HepG2 (cell line): ENCODE measurements around the gene GDF9. TPM values are rescaled to one million over a fixed set of nuclear protein-coding genes. Genes with fewer than 3 reads are reported as not detected.

Experiments used
- ATAC-seq: fragments of 200-7000 bp; cut with Tn5 transposase; 3 replicates; pipeline ENCODE4 v1.9.1; 2020; ENCODE audit warnings: mild to moderate bottlenecking, moderate library complexity
- BruUV-seq: library from RNA; stranded (reverse); fragments of 400-500 nt; replicated peaks from 2 replicates; lab custom pipeline; 2021; lab: Mats Ljungman, UMichigan
- CTCF ChIA-PET: fragments of 300-600 bp; formaldehyde crosslinking; extraction: SDS; loops from one replicate; lab custom pipeline; 2021; ENCODE audit warnings: low total read pairs, inconsistent platforms, low intra/inter-chr PET ratio; lab: Yijun Ruan, JAX
- POLR2A ChIA-PET: fragments of 350-600 bp; sonication (Branson Sonifier 250); formaldehyde crosslinking; loops from one replicate; lab custom pipeline; 2020; ENCODE audit warnings: antibody characterized with exemption, inconsistent platforms; lab: Yijun Ruan, JAX
- DNase-seq: peaks from one replicate; pipeline ENCODE4 v3.0.0-alpha.2; 2015; ENCODE audit warnings: low spot score
- FAIRE-seq: peaks from 3 replicates; lab custom pipeline; 2011; peaks lifted over from hg19 to GRCh38; lab: Jason Lieb, UNC
- H2AFZ ChIP-seq: one replicate; pipeline ENCODE4 v1.6.1; 2011; ENCODE audit warnings: low read length, inconsistent platforms
- H3K27ac ChIP-seq: fragments of 300-600 bp; 3 replicates; pipeline ENCODE4 v1.8.0; 2011; ENCODE audit warnings: mixed run types, mild to moderate bottlenecking, mixed read lengths, low read length, inconsistent platforms; ENCODE audit not compliant: insufficient read depth; ENCODE audit errors: extremely low read length
- H3K27me3 ChIP-seq, 2 experiments: fragments of 200-600 bp in 1 of 2; 2 replicates in 1 of 2; 3 replicates in 1 of 2; pipeline versions ENCODE4 v1.6.0 to v1.8.0; 2011; ENCODE audit warnings: low read length in 2 of 2, mild to moderate bottlenecking in 2 of 2, moderate library complexity in 2 of 2, inconsistent platforms in 1 of 2; ENCODE audit not compliant: insufficient read depth in 2 of 2, control insufficient read depth in 1 of 2
- H3K36me3 ChIP-seq, 2 experiments: fragments of 200-600 bp in 1 of 2; replicated peaks in 1 of 2; 2 replicates in 1 of 2; 3 replicates in 1 of 2; pipeline versions ENCODE4 v1.5.1 to v1.8.0; 2011; ENCODE audit warnings: low read length in 2 of 2, inconsistent platforms in 1 of 2; ENCODE audit not compliant: insufficient read depth in 2 of 2, control insufficient read depth in 1 of 2
- H3K4me1 ChIP-seq: 2 replicates; pipeline ENCODE4 v1.5.1; 2012; ENCODE audit warnings: low read length, inconsistent platforms; ENCODE audit not compliant: insufficient read depth
- H3K4me2 ChIP-seq: 2 replicates; pipeline ENCODE4 v1.6.0; 2011; ENCODE audit warnings: low read depth, low read length, inconsistent platforms
- H3K4me3 ChIP-seq, 3 experiments: fragments of 200-600 bp in 1 of 3; sonication (generic), shearing (Covaris generic) in 1 of 3; replicated peaks in 1 of 3; 2 replicates each; pipeline ENCODE4 v1.5.1; 2011 to 2016; ENCODE audit warnings: low read length in 3 of 3, inconsistent platforms in 2 of 3, low read depth in 2 of 3, mild to moderate bottlenecking in 2 of 3, control low read depth in 1 of 3, mixed read lengths in 1 of 3; ENCODE audit not compliant: insufficient read depth in 1 of 3
- H3K79me2 ChIP-seq: one replicate; pipeline ENCODE4 v1.6.1; 2011; ENCODE audit warnings: low read length, inconsistent platforms; ENCODE audit not compliant: insufficient read depth
- H3K9ac ChIP-seq: 2 replicates; pipeline ENCODE4 v1.6.0; 2011; ENCODE audit warnings: mild to moderate bottlenecking, low read depth, low read length, inconsistent platforms; ENCODE audit not compliant: insufficient read depth
- H3K9me3 ChIP-seq: 2 replicates; pipeline ENCODE4 v1.5.1; 2012; ENCODE audit warnings: mild to moderate bottlenecking, low read length
- H4K20me1 ChIP-seq: 2 replicates; pipeline ENCODE4 v1.6.0; 2011; ENCODE audit warnings: inconsistent platforms, mild to moderate bottlenecking, low read length, moderate library complexity; ENCODE audit not compliant: insufficient read depth
- GABPA ChIP-seq, 2 experiments: IDR thresholded peaks; 2 replicates each; pipeline ENCODE4 v1.6.1; 2011 to 2016; ENCODE audit warnings: low read depth in 2 of 2, low read length in 1 of 2, missing biosample characterization in 1 of 2, missing genetic modification characterization in 1 of 2
- GATA4 ChIP-seq: sonication (generic); IDR thresholded peaks from 2 replicates; pipeline ENCODE4 v1.6.1; 2016; ENCODE audit warnings: antibody characterized with exemption, low read depth, borderline replicate concordance
- PHF20 ChIP-seq: sonication (generic); formaldehyde crosslinking; IDR thresholded peaks from 2 replicates; pipeline ENCODE4 v1.5.0; 2020; ENCODE audit warnings: mild to moderate bottlenecking, missing genetic modification reagents
- POLR2AphosphoS2 ChIP-seq: IDR thresholded peaks from 2 replicates; pipeline ENCODE4 v1.6.1; 2011; ENCODE audit warnings: low read depth, low read length, improper control_type of control experiment
- RARA ChIP-seq: IDR thresholded peaks from 2 replicates; pipeline ENCODE4 v1.6.1; 2016; ENCODE audit warnings: missing genetic modification reagents, missing compliant biosample characterization
- SALL1 ChIP-seq: sonication (generic); formaldehyde crosslinking; IDR thresholded peaks from 2 replicates; pipeline ENCODE4 v1.8.0; 2022; ENCODE audit warnings: mild to moderate bottlenecking, missing genetic modification reagents
- TBL1XR1 ChIP-seq: fragments of 150-350 bp; IDR thresholded peaks from 2 replicates; pipeline ENCODE4 v1.6.1; 2014; ENCODE audit warnings: borderline replicate concordance, low read length; ENCODE audit not compliant: partially characterized antibody
- ZNF883 ChIP-seq: sonication (generic); formaldehyde crosslinking; IDR thresholded peaks from 2 replicates; pipeline ENCODE4 v1.5.1; 2020; ENCODE audit warnings: mild to moderate bottlenecking, missing genetic modification reagents; ENCODE audit errors: not compliant biosample characterization
- WGBS: methylation state at CpG from one replicate; pipeline ENCODE4 v1.1.6; 2017; ENCODE audit warnings: low lambda C conversion rate; 5-methylcytosine and 5-hydroxymethylcytosine counted together
- in situ Hi-C: cut with HindIII; loops from 2 replicates; pipeline ENCODE4 v1.10.0; 2017; ENCODE audit warnings: low pct_unique_long_range_greater_than_20kb; ENCODE audit not compliant: extremely low pct_ligation_motif_present
- intact Hi-C: fragments of 100-400 bp; cut with micrococcal nuclease; formaldehyde crosslinking; loops from one replicate; pipeline ENCODE4 v1.10.0; 2022; ENCODE audit not compliant: unreplicated experiment
- polyA plus RNA-seq, 8 experiments: library from polyadenylated mRNA; depleted of rRNA in 3 of 8; stranded (reverse) in 7 of 8; unstranded in 1 of 8; fragments of >200 nt; fragmentation: Illumina TruSeq in 4 of 8; extraction: Trizol in 4 of 8; gene quantifications; 2 replicates each; pipeline versions ENCODE4 v1.2.1 to v1.2.3, GENCODE V29; 2011 to 2016; ENCODE audit warnings: low read depth in 4 of 8, missing spikeins in 1 of 8, mixed read lengths in 1 of 8; ENCODE audit not compliant: insufficient read depth in 1 of 8
- total RNA-seq, 5 experiments: library from RNA; depleted of rRNA; stranded (reverse); fragments of >200 nt; fragmentation: Illumina TruSeq; extraction: Trizol; gene quantifications; 2 replicates each; pipeline ENCODE4 v1.2.3, GENCODE V29; 2016; ENCODE audit warnings: low read depth in 1 of 5
- TF ChIP-seq, protein P1 (sequence below): IDR thresholded peaks from 2 replicates; pipeline ENCODE4 v1.6.1; 2016; ENCODE audit warnings: mild to moderate bottlenecking
- TF ChIP-seq, protein P2 (sequence below): sonication (generic); formaldehyde crosslinking; conservative IDR thresholded peaks from 2 replicates; pipeline ENCODE4 v1.5.0; 2020; ENCODE audit warnings: missing genetic modification reagents
- TF ChIP-seq, protein P3 (sequence below): sonication (generic); formaldehyde crosslinking; IDR thresholded peaks from 2 replicates; pipeline ENCODE4 v1.4.0; 2020; ENCODE audit warnings: missing genetic modification reagents
- TF ChIP-seq, protein P4 (sequence below): sonication (generic); formaldehyde crosslinking; IDR thresholded peaks from 2 replicates; pipeline ENCODE4 v1.9.0; 2021; ENCODE audit warnings: mild to moderate bottlenecking, missing genetic modification reagents

GDF9 gene
- total and polyA plus RNA-seq, 2 of the 13 experiments (the other 11 are each of a cell fraction or from before 2014, with no cell fraction given) = 0.33 to 0.38 TPM

DNA sequence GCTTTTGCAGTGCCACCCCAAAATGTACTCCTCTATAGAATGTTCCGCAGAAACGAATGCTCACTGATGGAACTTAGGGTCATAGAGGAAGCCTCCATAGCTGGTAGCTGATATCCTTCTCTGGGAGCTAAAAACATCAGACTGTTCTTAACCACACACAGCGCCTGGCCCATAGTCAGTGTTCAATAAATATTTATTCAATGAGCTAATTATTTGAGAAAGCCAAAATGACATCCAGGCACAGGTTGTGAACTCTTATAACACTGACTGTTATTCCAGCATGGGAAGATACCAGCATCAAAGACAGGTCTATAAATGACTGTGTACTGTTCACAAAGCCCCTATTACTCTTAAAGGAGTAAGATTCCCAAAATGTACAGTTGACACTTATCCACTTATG, 12.9 kb downstream of the GDF9 start (continued):
- TF ChIP-seq ZNF883 (no peak), RARA (peak; percentile 46; the same call in 1 of the 2 replicates), GABPA (IDR thresholded peaks at IDR 0.05; ENCODE audit: low read depth, low read length) (no peak), GABPA (CRISPR knock-in tag; IDR thresholded peaks at IDR 0.05; ENCODE audit: low read depth) (no peak)
- TF ChIP-seq, protein P1, sequence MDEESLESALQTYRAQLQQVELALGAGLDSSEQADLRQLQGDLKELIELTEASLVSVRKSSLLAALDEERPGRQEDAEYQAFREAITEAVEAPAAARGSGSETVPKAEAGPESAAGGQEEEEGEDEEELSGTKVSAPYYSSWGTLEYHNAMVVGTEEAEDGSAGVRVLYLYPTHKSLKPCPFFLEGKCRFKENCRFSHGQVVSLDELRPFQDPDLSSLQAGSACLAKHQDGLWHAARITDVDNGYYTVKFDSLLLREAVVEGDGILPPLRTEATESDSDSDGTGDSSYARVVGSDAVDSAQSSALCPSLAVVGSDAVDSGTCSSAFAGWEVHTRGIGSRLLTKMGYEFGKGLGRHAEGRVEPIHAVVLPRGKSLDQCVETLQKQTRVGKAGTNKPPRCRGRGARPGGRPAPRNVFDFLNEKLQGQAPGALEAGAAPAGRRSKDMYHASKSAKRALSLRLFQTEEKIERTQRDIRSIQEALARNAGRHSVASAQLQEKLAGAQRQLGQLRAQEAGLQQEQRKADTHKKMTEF = no peak
- TF ChIP-seq, protein P2, sequence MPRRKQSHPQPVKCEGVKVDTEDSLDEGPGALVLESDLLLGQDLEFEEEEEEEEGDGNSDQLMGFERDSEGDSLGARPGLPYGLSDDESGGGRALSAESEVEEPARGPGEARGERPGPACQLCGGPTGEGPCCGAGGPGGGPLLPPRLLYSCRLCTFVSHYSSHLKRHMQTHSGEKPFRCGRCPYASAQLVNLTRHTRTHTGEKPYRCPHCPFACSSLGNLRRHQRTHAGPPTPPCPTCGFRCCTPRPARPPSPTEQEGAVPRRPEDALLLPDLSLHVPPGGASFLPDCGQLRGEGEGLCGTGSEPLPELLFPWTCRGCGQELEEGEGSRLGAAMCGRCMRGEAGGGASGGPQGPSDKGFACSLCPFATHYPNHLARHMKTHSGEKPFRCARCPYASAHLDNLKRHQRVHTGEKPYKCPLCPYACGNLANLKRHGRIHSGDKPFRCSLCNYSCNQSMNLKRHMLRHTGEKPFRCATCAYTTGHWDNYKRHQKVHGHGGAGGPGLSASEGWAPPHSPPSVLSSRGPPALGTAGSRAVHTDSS (CRISPR knock-in tag) = no peak

DNA sequence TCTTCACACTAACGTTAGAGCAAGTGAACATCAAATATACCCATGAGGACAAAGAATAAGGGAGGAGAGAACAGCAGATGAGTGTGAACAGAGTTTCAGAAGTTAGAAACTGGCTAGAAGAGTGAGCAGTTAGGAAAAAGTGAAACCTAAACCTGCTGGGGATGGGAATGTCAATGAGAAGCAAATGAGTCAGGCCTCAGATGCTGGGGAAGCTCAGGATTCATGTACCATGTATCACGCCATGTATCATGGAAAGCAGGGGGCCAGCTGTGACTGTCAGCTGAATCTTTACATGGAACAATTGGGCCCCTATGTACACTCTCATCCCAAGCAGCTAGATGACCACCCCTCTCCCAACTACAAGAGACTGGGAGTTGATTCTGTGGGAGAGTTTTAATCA, 16.2 kb downstream of the GDF9 start:
- no peak for DNase-seq
- intact Hi-C loops (no loop called here), in situ Hi-C loops (no loop called here)
- H3K27ac ChIP-seq = peak overlapping the region; percentile 59
- no peak overlapping the region for H3K9ac ChIP-seq
- peaks cover 75% of the 10 kb centered on the region for H3K4me1 ChIP-seq
- 63% methylated on average over 2 of the region's 2 CpGs for WGBS
- POLR2A ChIA-PET = interaction anchor here (1.2 to 2.6 kb wide), 6 partner anchors 10 to 43 kb away, joined by 3 to 15 read pairs (median 4); partner anchors contain the start of gene SHROOM1
- no peak for FAIRE-seq
- BruUV-seq = no TSS peak
- H4K20me1 ChIP-seq = no peaks in the 10 kb centered on the region
- H3K4me2 ChIP-seq = peak overlapping the region; percentile 31; the same call in 1 of the 2 replicates
- peak overlapping the region; percentile 75 for H2AFZ ChIP-seq
- no peaks in the 10 kb centered on the region for H3K27me3 ChIP-seq
- no peaks in the 10 kb centered on the region for H3K36me3 ChIP-seq
- H3K4me3 ChIP-seq = no peak overlapping the region
- no peak; the same call in 2 of the 3 replicates for ATAC-seq
- no peaks in the 10 kb centered on the region for H3K79me2 ChIP-seq
- H3K9me3 ChIP-seq = no peaks in the 10 kb centered on the region
- CTCF ChIA-PET = no interaction called here
- TF ChIP-seq, protein P3, sequence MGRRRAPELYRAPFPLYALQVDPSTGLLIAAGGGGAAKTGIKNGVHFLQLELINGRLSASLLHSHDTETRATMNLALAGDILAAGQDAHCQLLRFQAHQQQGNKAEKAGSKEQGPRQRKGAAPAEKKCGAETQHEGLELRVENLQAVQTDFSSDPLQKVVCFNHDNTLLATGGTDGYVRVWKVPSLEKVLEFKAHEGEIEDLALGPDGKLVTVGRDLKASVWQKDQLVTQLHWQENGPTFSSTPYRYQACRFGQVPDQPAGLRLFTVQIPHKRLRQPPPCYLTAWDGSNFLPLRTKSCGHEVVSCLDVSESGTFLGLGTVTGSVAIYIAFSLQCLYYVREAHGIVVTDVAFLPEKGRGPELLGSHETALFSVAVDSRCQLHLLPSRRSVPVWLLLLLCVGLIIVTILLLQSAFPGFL (CRISPR knock-in tag) = no peak
- no peak for TF ChIP-seq PHF20 (CRISPR knock-in tag)
- no peak for TF ChIP-seq POLR2AphosphoS2
- TF ChIP-seq SALL1 (CRISPR knock-in tag) = no peak
- no peak for TF ChIP-seq TBL1XR1
- TF ChIP-seq, protein P4, sequence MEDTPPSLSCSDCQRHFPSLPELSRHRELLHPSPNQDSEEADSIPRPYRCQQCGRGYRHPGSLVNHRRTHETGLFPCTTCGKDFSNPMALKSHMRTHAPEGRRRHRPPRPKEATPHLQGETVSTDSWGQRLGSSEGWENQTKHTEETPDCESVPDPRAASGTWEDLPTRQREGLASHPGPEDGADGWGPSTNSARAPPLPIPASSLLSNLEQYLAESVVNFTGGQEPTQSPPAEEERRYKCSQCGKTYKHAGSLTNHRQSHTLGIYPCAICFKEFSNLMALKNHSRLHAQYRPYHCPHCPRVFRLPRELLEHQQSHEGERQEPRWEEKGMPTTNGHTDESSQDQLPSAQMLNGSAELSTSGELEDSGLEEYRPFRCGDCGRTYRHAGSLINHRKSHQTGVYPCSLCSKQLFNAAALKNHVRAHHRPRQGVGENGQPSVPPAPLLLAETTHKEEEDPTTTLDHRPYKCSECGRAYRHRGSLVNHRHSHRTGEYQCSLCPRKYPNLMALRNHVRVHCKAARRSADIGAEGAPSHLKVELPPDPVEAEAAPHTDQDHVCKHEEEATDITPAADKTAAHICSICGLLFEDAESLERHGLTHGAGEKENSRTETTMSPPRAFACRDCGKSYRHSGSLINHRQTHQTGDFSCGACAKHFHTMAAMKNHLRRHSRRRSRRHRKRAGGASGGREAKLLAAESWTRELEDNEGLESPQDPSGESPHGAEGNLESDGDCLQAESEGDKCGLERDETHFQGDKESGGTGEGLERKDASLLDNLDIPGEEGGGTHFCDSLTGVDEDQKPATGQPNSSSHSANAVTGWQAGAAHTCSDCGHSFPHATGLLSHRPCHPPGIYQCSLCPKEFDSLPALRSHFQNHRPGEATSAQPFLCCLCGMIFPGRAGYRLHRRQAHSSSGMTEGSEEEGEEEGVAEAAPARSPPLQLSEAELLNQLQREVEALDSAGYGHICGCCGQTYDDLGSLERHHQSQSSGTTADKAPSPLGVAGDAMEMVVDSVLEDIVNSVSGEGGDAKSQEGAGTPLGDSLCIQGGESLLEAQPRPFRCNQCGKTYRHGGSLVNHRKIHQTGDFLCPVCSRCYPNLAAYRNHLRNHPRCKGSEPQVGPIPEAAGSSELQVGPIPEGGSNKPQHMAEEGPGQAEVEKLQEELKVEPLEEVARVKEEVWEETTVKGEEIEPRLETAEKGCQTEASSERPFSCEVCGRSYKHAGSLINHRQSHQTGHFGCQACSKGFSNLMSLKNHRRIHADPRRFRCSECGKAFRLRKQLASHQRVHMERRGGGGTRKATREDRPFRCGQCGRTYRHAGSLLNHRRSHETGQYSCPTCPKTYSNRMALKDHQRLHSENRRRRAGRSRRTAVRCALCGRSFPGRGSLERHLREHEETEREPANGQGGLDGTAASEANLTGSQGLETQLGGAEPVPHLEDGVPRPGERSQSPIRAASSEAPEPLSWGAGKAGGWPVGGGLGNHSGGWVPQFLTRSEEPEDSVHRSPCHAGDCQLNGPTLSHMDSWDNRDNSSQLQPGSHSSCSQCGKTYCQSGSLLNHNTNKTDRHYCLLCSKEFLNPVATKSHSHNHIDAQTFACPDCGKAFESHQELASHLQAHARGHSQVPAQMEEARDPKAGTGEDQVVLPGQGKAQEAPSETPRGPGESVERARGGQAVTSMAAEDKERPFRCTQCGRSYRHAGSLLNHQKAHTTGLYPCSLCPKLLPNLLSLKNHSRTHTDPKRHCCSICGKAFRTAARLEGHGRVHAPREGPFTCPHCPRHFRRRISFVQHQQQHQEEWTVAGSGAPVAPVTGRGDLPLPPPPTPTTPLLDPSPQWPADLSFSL (CRISPR knock-in tag) = no peak
- TF ChIP-seq GATA4 = no peak
